GM21526 (cell line): Measurements from ENCODE around the gene SUN3.
"Not testable (repeated sequence)": the region's sequence is repeated elsewhere in the genome, so short reads cannot be mapped to it uniquely, and the experiment has no call there.

Source experiments
- ATAC-seq: cut with Tn5 transposase; IDR thresholded peaks from one replicate; pipeline ENCODE4 v1.9.1; 2021; ENCODE audit warnings: moderate library complexity; ENCODE audit not compliant: unreplicated experiment, low FRiP score

SUN3 gene

GRCh38 chr7:47980648-47981047 lies 48.3 kb downstream of the SUN3 start:
- ATAC-seq: not testable (repeated sequence)

- ATAC-seq: no peak
Measured at GRCh38 chr7:47979832-47980181, 49.1 kb downstream of the SUN3 start.

- peak; percentile 99 for ATAC-seq
Measured at GRCh38 chr7:47979145-47979831, 49.6 kb downstream of the SUN3 start, which contains the start of gene HUS1. Gene HUS1, minus strand, starts transcription at chr7:47979615. Its CDS starts 96 bp downstream, at chr7:47979519.

- no peak for ATAC-seq
Measured at GRCh38 chr7:47978790-47979144, 50.1 kb downstream of the SUN3 start.

GRCh38 chr7:47973739-47974138 lies 55.2 kb downstream of the SUN3 start:
- ATAC-seq: no peak

GRCh38 chr7:47970761-47971160 lies 58.1 kb downstream of the SUN3 start:
- ATAC-seq: no peak

- peak; percentile 70 for ATAC-seq
Measured at GRCh38 chr7:47968847-47969774, 59.8 kb downstream of the SUN3 start.

GRCh38 chr7:47967708-47968107 lies 61.2 kb downstream of the SUN3 start:
- ATAC-seq: no peak

- no peak for ATAC-seq
Measured at GRCh38 chr7:47967123-47967522, 61.8 kb downstream of the SUN3 start.

- no peak for ATAC-seq
Measured at GRCh38 chr7:47965456-47965855, 63.5 kb downstream of the SUN3 start.

- ATAC-seq: no peak
Measured at GRCh38 chr7:47962262-47962661, 66.6 kb downstream of the SUN3 start.

GRCh38 chr7:47957156-47957555 lies 71.8 kb downstream of the SUN3 start:
- ATAC-seq: no peak

- ATAC-seq: no peak
Measured at GRCh38 chr7:47956220-47956619, 72.7 kb downstream of the SUN3 start.

GRCh38 chr7:47954231-47954911 lies 74.5 kb downstream of the SUN3 start:
- no peak for ATAC-seq

- ATAC-seq: no peak
Measured at GRCh38 chr7:47953822-47954221, 75.1 kb downstream of the SUN3 start.

GRCh38 chr7:47952224-47952623 lies 76.7 kb downstream of the SUN3 start:
- ATAC-seq: no peak

- ATAC-seq: no peak
Measured at GRCh38 chr7:47951374-47951773, 77.5 kb downstream of the SUN3 start.

- ATAC-seq: no peak
Measured at GRCh38 chr7:47950714-47951113, 78.2 kb downstream of the SUN3 start.

GRCh38 chr7:47949703-47950102 lies 79.2 kb downstream of the SUN3 start:
- no peak for ATAC-seq

GRCh38 chr7:47948141-47948790 lies 80.6 kb downstream of the SUN3 start, which contains the start of gene PKD1L1:
Gene PKD1L1, minus strand, starts transcription at chr7:47948466. Its CDS starts 26 bp downstream, at chr7:47948440.
- no peak for ATAC-seq

- no peak for ATAC-seq
Measured at GRCh38 chr7:47947355-47947749, 81.6 kb downstream of the SUN3 start.
